Hepatocyte (in vitro differentiated cells): Measurements from ENCODE around the gene PDLIM4. TPM values are rescaled to one million over a fixed set of nuclear protein-coding genes. Genes with fewer than 3 reads are reported as not detected.

ENCODE experiments used
- DNase-seq: peaks from one replicate; pipeline ENCODE4 v3.0.0-alpha.2; 2016; ENCODE audit warnings: low spot score
- H2AFZ ChIP-seq: fragments of 200-600 bp; sonication (generic); 2 replicates; pipeline ENCODE4 v1.6.0; 2016; ENCODE audit warnings: antibody characterized with exemption, mild to moderate bottlenecking
- H3K27ac ChIP-seq: fragments of 200-600 bp; sonication (generic); 2 replicates; pipeline ENCODE4 v1.5.1; 2016; ENCODE audit warnings: mild to moderate bottlenecking
- H3K27me3 ChIP-seq: fragments of 200-600 bp; sonication (generic); 2 replicates; pipeline ENCODE4 v1.6.1; 2016
- H3K36me3 ChIP-seq: fragments of 200-600 bp; sonication (generic); replicated peaks from 2 replicates; pipeline ENCODE4 v1.5.1; 2016; ENCODE audit warnings: low read depth; ENCODE audit not compliant: insufficient read depth
- H3K4me1 ChIP-seq: fragments of 200-600 bp; sonication (generic); 2 replicates; pipeline ENCODE4 v1.5.1; 2016; ENCODE audit warnings: mild to moderate bottlenecking, moderate library complexity; ENCODE audit not compliant: insufficient read depth
- H3K4me2 ChIP-seq: fragments of 200-600 bp; sonication (generic); 2 replicates; pipeline ENCODE4 v1.6.0; 2016
- H3K4me3 ChIP-seq: fragments of 200-600 bp; sonication (generic); 2 replicates; pipeline ENCODE4 v1.5.1; 2016; ENCODE audit warnings: mild to moderate bottlenecking
- H3K79me2 ChIP-seq: fragments of 200-600 bp; sonication (generic); 2 replicates; pipeline ENCODE4 v1.6.0; 2017; ENCODE audit warnings: mild to moderate bottlenecking
- H3K9me2 ChIP-seq: fragments of 200-600 bp; sonication (generic); replicated peaks from 2 replicates; pipeline ENCODE4 v1.6.0; 2017; ENCODE audit warnings: mild to moderate bottlenecking; ENCODE audit not compliant: insufficient read depth
- H3K9me3 ChIP-seq: fragments of 200-600 bp; sonication (generic); 2 replicates; pipeline ENCODE4 v1.5.1; 2016; ENCODE audit warnings: low read depth, mild to moderate bottlenecking
- H4K20me1 ChIP-seq: fragments of 200-600 bp; sonication (generic); 2 replicates; pipeline ENCODE4 v1.6.0; 2016; ENCODE audit warnings: mild to moderate bottlenecking; ENCODE audit not compliant: insufficient read depth, poor library complexity, severe bottlenecking
- EZH2 ChIP-seq: fragments of 200-600 bp; sonication (generic); IDR thresholded peaks from 2 replicates; pipeline ENCODE4 v1.6.1; 2016; ENCODE audit warnings: antibody characterized with exemption, mild to moderate bottlenecking, borderline replicate concordance
- EZH2phosphoT487 ChIP-seq: fragments of 200-600 bp; sonication (generic); IDR thresholded peaks from one replicate; pipeline ENCODE4 v1.6.1; 2018; ENCODE audit warnings: antibody characterized with exemption, mild to moderate bottlenecking, low read depth, moderate library complexity; ENCODE audit not compliant: unreplicated experiment, severe bottlenecking
- WGBS: methylation state at CpG from one replicate; pipeline ENCODE4 v1.1.6; 2016; ENCODE audit warnings: low lambda C conversion rate; ENCODE audit errors: missing lambda C conversion rate; 5-methylcytosine and 5-hydroxymethylcytosine counted together
- polyA plus RNA-seq: library from polyadenylated mRNA; unstranded; fragments of >200 nt; fragmentation: Nextera tagmentation; extraction: Ambion mirVana; gene quantifications from 2 replicates; pipeline ENCODE4 v1.2.1, GENCODE V29; 2016
- total RNA-seq: library from RNA; depleted of rRNA; stranded (reverse); fragments of >200 nt; gene quantifications from 2 replicates; pipeline ENCODE4 v1.2.3, GENCODE V29; 2014
- TF ChIP-seq, protein P1 (sequence below): fragments of 200-600 bp; sonication (generic); IDR thresholded peaks from 2 replicates; pipeline ENCODE4 v1.5.1; 2016; ENCODE audit warnings: antibody characterized with exemption, mild to moderate bottlenecking; ENCODE audit not compliant: poor library complexity

PDLIM4 gene
- total and polyA plus RNA-seq, 2 experiments from 2014 or later, result 16.4 to 102 TPM

GRCh38 chr5:132250547-132250946, 6.9 kb upstream of the PDLIM4 start:
- H3K36me3 ChIP-seq, result no peaks in the 10 kb centered on the region
- H3K79me2 ChIP-seq, result no peaks in the 10 kb centered on the region
- 91% methylated on average over 2 of the region's 2 CpGs for WGBS
- no peak for DNase-seq
- no peaks in the 10 kb centered on the region for H4K20me1 ChIP-seq
- no peak overlapping the region for H3K4me3 ChIP-seq
- TF ChIP-seq, protein P1, sequence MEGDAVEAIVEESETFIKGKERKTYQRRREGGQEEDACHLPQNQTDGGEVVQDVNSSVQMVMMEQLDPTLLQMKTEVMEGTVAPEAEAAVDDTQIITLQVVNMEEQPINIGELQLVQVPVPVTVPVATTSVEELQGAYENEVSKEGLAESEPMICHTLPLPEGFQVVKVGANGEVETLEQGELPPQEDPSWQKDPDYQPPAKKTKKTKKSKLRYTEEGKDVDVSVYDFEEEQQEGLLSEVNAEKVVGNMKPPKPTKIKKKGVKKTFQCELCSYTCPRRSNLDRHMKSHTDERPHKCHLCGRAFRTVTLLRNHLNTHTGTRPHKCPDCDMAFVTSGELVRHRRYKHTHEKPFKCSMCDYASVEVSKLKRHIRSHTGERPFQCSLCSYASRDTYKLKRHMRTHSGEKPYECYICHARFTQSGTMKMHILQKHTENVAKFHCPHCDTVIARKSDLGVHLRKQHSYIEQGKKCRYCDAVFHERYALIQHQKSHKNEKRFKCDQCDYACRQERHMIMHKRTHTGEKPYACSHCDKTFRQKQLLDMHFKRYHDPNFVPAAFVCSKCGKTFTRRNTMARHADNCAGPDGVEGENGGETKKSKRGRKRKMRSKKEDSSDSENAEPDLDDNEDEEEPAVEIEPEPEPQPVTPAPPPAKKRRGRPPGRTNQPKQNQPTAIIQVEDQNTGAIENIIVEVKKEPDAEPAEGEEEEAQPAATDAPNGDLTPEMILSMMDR, result no peak
- no peak for TF ChIP-seq EZH2phosphoT487
- no peak for TF ChIP-seq EZH2
- no peaks in the 10 kb centered on the region for H3K9me2 ChIP-seq
- no peak overlapping the region for H2AFZ ChIP-seq
- H3K4me1 ChIP-seq, result peaks cover 5% of the 10 kb centered on the region
- no peaks in the 10 kb centered on the region for H3K27me3 ChIP-seq
- no peaks in the 10 kb centered on the region for H3K9me3 ChIP-seq
- H3K4me2 ChIP-seq, result no peak overlapping the region
- H3K27ac ChIP-seq, result no peak overlapping the region

- H2AFZ ChIP-seq, result no peak overlapping the region
- 90% methylated on average over 10 of the region's 10 CpGs for WGBS
Measured at GRCh38 chr5:132251220-132251725, 6.2 kb upstream of the PDLIM4 start.

GRCh38 chr5:132253008-132253441, 4.5 kb upstream of the PDLIM4 start:
- WGBS, result 55% methylated on average over 1 of the region's 4 CpGs
- H3K4me1 ChIP-seq, result peaks cover 13% of the 10 kb centered on the region
- peak overlapping the region; percentile 53 for H3K27ac ChIP-seq
- H3K36me3 ChIP-seq, result no peaks in the 10 kb centered on the region
- H3K4me3 ChIP-seq, result no peak overlapping the region
- no peaks in the 10 kb centered on the region for H3K9me2 ChIP-seq
- peak; percentile 59 for DNase-seq
- H3K4me2 ChIP-seq, result no peak overlapping the region
- no peaks in the 10 kb centered on the region for H4K20me1 ChIP-seq
- no peaks in the 10 kb centered on the region for H3K9me3 ChIP-seq
- H3K79me2 ChIP-seq, result peaks cover 4% of the 10 kb centered on the region
- TF ChIP-seq, protein P1, result no peak
- no peak for TF ChIP-seq EZH2
- no peak for TF ChIP-seq EZH2phosphoT487
- H3K27me3 ChIP-seq, result no peaks in the 10 kb centered on the region
- H2AFZ ChIP-seq, result no peak overlapping the region

More at GRCh38 chr5:132251220-132251725, 6.2 kb upstream of the PDLIM4 start:
- TF ChIP-seq EZH2phosphoT487 (no peak), EZH2 (no peak)
- TF ChIP-seq, protein P1, result no peak
- Histone ChIP-seq H3K9me2 (no peaks in the 10 kb centered on the region), H3K27ac (no peak overlapping the region), H3K4me2 (no peak overlapping the region), H3K27me3 (no peaks in the 10 kb centered on the region), H3K4me3 (no peak overlapping the region), H4K20me1 (no peaks in the 10 kb centered on the region), H3K9me3 (no peaks in the 10 kb centered on the region), H3K36me3 (no peaks in the 10 kb centered on the region), H3K79me2 (no peaks in the 10 kb centered on the region), H3K4me1 (peaks cover 5% of the 10 kb centered on the region)
- DNase-seq, result no peak
